SH-SY5Y (cell line): ENCODE results near the gene ZBTB7C.

Source experiments
- GATA2 ChIP-seq: IDR thresholded peaks from 2 replicates; pipeline ENCODE4 v1.6.1; 2011; ENCODE audit warnings: mild to moderate bottlenecking, low read depth, low read length
- GATA3 ChIP-seq: IDR thresholded peaks from 2 replicates; pipeline ENCODE4 v1.6.1; 2011; ENCODE audit warnings: low read depth, mild to moderate bottlenecking, low read length, moderate library complexity

- no peak for TF ChIP-seq GATA2
- TF ChIP-seq GATA3, result no peak
Measured at GRCh38 chr18:48226401-48226800, 182.8 kb downstream of the ZBTB7C start.
